GM12865 (cell line): ENCODE results near the gene MCM3AP.

Experiments
- DNase-seq: peaks from one replicate; pipeline ENCODE4 v3.0.0; 2010; ENCODE audit warnings: low read depth
- H3K4me3 ChIP-seq: 2 replicates; pipeline ENCODE4 v1.5.1; 2011; ENCODE audit warnings: mild to moderate bottlenecking, low read depth, low read length, control low read depth
- CTCF ChIP-seq: IDR thresholded peaks from 2 replicates; pipeline ENCODE4 v1.5.1; 2011; ENCODE audit warnings: low read length, control low read depth, low read depth, inconsistent platforms; ENCODE audit not compliant: insufficient read depth; ENCODE audit errors: missing control alignments

MCM3AP gene

GRCh38 chr21:46218906-46219590, 66.4 kb downstream of the MCM3AP start:
- H3K4me3 ChIP-seq, result no peak overlapping the region
- TF ChIP-seq CTCF, result no peak
- no peak for DNase-seq

GRCh38 chr21:46217511-46218196, 67.8 kb downstream of the MCM3AP start:
- no peak for TF ChIP-seq CTCF
- no peak for DNase-seq
- H3K4me3 ChIP-seq, result no peak overlapping the region

GRCh38 chr21:46216132-46216747, 69.2 kb downstream of the MCM3AP start:
- no peak overlapping the region for H3K4me3 ChIP-seq
- no peak for TF ChIP-seq CTCF
- DNase-seq, result no peak

GRCh38 chr21:46215436-46216131, 69.8 kb downstream of the MCM3AP start:
- DNase-seq, result no peak
- TF ChIP-seq CTCF, result no peak
- no peak overlapping the region for H3K4me3 ChIP-seq

- TF ChIP-seq CTCF, result no peak
- no peak for DNase-seq
- no peak overlapping the region for H3K4me3 ChIP-seq
Observed at GRCh38 chr21:46214478-46215340, 70.7 kb downstream of the MCM3AP start.

GRCh38 chr21:46213620-46214286, 71.7 kb downstream of the MCM3AP start:
- no peak for TF ChIP-seq CTCF
- no peak for DNase-seq
- no peak overlapping the region for H3K4me3 ChIP-seq
